Measurements from ENCODE around the gene EHMT2.

DNA sequence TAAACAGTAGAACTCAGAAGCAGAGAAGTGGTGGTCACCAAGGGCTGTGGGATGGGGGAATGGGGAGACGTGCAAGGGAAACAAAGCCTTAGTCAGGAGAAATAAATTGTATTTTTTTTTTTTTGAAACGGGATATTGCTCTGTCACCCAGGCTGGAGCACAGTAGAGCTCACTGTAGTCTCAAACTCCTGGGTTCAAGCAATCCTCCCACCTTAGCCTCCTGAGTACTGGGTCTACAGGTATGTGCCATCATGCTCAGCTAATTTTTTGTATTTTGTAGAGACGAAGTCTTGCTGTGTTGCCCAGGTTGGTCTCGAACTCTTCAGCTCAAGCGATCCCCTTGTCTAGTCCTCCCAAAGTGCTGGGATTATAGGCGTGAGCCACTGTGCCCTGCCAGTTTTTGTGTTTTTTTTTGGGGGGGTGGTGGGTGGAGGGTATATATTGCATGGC lies 66.6 kb downstream of the EHMT2 start:
- TF ChIP-seq, protein P1, sequence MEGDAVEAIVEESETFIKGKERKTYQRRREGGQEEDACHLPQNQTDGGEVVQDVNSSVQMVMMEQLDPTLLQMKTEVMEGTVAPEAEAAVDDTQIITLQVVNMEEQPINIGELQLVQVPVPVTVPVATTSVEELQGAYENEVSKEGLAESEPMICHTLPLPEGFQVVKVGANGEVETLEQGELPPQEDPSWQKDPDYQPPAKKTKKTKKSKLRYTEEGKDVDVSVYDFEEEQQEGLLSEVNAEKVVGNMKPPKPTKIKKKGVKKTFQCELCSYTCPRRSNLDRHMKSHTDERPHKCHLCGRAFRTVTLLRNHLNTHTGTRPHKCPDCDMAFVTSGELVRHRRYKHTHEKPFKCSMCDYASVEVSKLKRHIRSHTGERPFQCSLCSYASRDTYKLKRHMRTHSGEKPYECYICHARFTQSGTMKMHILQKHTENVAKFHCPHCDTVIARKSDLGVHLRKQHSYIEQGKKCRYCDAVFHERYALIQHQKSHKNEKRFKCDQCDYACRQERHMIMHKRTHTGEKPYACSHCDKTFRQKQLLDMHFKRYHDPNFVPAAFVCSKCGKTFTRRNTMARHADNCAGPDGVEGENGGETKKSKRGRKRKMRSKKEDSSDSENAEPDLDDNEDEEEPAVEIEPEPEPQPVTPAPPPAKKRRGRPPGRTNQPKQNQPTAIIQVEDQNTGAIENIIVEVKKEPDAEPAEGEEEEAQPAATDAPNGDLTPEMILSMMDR (IDR thresholded peaks at IDR 0.05; ENCODE audit: borderline replicate concordance, extremely low read depth, low read length, poor library complexity, severe bottlenecking), result no peak
- TF ChIP-seq EZH2 (IDR thresholded peaks at IDR 0.05; ENCODE audit: borderline replicate concordance, low read depth, low read length, severe bottlenecking), result no peak
